SIG-M5 treated with dmso at 0.1 percent for 504 hours (cell line): Measurements from ENCODE around the gene CELF2.

Experiments used
- DNase-seq: peaks from one replicate; lab custom pipeline; 2025; ENCODE audit not compliant: unreplicated experiment; lab: John Stamatoyannopoulos, UW

The CELF2 gene

DNA sequence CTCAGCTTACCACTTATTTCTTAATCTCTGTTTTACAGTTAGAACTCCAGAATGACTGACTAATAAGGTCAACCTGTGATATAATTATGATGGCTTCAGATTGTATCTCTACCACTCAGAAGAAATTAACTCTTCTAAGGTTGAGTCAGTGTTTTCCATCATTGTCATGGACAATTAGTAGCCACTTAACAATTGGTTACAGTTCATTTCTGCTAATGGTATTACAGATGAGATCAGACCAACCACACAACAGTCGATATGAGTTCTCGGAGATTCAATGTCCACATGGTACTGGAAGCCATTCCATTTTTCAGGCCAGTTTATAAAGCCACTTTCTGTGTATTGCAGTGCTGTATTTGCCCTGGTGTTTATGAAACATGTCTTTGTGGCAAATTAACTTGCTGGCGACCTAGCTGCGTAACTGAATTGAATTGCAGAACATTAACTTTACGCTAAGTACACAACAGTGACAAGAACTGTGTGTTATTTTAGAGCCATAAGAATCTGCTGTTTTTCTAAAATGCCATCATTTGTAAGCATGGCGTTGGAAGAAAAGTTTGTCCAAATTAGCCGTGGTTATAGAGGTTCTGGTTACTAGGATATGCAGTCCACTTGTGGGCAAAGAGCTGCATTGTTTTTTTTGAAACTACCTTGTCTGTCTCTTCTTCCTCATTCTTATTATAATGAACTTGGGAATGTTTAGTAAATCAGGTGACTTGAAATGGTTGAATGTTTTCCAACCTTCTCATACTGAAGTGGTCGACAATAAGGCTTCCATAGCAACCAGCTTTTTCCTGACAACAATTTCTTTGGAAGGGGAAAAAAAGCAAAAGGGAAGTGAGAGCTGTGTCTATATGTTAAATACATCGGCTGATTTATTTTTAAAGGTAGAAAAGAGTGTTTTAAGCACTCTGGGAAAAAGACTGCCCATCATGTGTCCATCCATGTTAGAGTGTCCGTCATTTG, 76.4 kb downstream of the CELF2 start:
- DNase-seq = no peak

DNA sequence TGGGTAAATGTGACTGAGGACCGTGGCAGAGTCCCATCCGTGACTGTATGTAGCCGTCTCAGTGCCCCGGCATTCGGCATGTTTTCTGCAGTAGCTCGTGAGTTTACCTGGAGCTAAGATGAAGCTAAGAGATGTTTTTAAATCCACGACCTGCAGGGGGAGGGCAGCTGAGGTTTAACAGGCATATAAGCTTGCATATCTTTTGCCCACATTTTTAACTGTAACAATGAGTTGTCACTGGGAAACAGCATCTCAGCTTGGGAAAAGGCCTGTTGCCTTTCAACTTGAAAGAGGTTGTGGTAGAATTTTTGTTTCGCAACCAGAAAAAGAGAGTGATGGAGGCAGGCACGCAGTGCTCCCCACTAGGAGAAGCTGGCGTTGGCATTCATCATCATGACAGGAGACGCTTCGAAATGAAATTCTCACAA, 77.7 kb downstream of the CELF2 start:
- no peak for DNase-seq

DNA sequence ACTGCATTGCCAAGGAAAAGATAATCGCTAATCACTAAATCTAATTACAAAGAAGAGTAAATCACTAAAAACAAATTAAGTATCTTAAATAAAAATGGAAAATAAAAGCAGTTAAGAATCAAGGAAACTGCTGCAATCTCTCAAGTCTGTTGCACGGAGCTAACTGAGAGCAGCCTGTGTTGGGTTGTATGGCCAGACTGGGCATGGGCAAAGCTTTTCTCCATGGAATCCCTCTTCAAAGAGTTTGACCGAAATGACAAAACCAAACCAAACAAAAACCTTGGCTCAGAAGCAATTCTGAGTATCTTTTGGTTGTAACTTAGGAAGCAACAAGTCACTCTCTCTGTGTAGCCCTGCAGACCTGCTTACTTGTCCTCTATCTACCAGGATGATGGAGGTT, 78.8 kb downstream of the CELF2 start:
- no peak for DNase-seq

DNA sequence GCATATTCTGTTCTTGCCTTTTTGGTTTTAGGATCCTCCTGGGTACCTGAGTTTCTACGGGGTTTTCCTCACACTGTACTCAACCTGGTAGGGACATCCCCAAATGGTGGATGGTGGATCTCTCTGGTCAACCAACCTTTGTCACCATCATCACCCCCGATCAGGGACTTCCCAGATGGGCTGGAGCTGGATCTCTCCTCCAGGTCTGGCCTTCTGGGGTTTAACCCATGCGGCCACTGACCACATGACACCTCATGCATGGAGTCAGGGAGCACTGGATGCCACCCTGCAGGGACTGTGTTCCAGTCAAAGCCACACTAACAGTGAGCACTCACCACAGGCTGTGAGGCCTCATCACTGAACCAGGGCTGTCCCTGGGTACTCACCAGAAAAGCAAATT, 80.0 kb downstream of the CELF2 start:
- no peak for DNase-seq

DNA sequence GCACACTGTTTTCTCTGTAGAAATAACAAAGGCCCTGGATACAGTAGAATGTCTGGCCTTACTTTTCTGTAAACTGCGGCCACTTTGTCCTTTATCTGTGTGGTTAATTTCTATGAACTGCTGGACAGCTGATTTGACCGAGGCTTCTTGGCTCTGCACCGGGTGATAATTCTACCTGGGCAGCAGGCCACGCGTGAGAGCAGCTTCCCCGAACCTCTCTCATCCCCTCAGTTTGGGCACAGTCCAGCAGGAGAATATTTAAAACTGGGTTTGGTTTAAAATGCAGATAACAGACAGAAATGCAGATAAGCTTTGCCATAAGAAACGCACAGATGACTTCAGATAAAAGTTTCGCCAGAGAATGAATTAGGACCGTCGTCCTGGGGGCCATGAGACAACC, 81.0 kb downstream of the CELF2 start:
- no peak for DNase-seq

DNA sequence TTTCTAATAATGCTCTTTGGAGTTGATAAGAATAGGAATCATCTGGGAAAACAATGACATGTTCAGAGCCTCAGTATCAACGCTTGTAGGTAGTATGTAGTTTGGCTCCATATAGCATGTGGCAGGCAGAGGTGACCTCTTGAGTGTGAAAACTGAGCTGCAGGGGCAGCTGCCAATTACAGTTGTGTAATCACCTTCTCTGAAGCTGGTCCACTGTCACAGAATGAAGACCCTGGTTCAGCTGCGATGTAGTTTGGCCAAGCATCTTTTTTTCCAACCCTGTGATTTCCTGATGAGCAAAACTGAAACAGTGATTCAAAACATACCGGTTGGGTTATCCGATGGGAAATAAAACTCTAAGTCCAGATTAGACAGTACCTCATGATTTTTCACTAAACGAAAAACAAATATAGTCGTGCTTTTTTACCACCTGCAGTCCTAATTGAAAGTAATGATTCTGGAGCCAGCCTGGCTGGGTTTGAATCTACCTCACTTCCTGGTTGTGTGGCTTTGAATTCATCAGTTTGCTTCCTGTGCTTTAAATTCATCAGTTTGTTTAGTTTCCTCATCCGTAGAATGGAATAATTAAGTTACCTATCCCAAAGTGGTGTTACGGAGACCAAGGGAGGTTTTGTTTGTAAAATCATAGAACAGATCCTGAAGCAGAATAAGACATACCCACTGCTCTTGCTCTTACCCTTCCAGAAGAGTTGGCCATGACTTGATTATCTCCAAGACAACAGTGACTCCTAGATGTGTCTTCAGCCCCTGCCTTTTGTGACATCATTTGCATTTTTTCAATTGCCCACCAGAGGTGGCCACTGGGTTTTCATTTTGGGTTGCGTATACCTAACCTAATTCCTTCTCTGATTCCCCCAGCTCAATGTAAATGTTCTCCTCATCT, 87.4 kb downstream of the CELF2 start:
- no peak for DNase-seq

DNA sequence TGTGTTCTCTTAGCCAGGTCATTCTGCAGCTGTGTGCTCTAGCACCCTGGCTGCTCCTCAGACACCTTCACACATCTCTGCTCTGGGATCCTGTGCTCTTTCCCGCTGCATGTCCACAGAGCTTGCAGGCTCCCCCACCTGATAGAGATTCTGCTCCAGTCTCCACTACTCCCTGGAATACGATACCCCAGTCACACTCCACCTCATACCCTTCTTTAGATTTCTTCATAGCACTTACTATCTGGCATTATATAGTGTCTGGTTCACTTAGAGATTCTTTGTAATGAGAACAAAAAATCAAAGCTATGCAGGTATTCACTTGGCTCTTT, 88.0 kb downstream of the CELF2 start:
- no peak for DNase-seq

DNA sequence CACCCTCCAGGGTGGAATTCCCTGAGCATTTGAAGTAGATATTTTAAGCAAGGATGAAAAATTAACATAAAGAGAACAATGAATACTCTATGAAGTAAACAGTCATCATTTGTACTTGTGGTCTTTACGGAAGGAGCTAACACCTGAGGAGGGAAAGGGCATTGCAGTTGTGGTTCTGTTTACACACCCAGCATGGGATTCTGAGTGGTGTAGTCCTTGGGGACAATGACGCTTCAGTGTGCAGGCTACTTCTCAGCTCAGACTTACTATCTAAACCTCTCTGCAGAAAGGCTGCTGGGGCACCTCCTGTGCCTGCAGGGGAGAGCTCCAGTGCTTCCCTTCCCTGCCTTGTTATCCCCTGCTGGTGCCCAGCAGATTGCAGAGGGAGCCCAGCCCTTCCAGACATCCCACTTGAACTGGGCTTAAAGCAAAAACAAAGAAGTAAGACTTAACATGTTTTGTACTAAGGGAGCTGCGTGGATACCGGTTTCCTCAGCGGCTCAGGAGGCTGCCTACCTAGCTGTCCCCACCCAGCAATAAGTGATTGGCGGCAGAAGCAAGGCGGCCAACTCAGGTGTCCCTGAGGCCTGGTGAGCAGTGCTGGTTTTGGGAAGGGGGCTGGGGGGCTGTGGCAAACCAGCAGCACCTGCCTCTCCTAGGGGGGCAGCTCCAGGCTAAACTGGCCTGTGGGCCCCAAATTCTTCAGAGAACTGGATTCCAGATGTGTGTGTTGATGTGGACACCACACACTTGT, 89.1 kb downstream of the CELF2 start:
- no peak for DNase-seq

DNA sequence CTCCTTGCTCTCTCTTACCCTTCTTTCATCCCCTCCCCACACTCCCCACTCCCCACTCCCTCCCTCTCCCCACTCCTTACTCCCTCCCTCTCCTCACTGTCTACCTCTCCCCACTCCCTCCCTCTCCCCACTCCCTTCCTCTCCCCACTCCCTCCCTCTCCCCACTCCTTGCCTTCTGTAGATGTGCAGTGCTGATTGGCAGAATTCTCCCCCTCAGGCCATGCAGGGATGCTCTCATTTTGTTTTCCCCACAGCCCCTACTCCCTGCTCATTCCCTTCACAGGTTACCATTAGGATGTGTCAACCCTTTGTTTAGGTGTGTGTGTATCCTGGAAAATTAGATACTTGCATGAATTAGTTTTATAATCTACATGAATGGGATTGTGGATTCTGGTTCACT, 90.3 kb downstream of the CELF2 start:
- DNase-seq = no peak

DNA sequence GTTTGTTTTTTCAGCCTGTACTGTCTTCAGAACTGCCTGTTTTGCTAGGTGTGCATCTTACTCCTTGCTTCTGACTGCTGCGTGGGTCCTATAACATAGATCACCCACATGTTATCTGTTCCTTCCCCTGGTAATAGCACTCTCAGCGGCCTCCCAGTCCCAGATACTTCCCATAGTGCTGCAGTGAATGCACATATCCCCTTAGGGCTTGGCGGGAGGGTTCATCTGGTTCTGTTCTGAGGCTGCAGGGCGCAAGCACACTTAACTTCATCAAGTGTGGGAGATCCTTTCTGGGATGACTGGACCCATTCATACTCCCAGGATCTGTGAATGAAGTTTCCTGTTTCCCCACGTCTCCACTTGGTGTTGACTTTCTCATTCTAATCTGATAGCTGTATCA, 90.7 kb downstream of the CELF2 start:
- no peak for DNase-seq

DNA sequence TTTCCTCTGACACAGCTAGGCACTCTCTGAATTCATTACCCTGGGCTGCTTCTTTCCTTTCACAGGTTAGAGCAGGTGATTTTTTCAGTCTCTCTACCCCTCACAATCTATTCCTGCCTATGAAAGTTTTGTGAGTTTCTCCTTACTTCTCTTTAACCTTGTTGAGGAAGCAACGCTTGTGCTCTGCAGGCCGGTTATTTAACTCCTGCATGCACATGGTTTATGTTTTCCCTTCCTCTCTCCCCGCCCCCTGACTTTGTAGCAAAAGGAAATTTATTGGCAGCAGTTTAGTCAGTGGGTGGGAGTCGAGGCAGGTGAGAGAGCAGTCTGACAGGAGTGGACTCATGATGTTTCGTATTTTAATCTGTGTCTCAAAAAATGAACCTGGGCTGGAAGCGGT, 91.9 kb downstream of the CELF2 start:
- DNase-seq = no peak

DNA sequence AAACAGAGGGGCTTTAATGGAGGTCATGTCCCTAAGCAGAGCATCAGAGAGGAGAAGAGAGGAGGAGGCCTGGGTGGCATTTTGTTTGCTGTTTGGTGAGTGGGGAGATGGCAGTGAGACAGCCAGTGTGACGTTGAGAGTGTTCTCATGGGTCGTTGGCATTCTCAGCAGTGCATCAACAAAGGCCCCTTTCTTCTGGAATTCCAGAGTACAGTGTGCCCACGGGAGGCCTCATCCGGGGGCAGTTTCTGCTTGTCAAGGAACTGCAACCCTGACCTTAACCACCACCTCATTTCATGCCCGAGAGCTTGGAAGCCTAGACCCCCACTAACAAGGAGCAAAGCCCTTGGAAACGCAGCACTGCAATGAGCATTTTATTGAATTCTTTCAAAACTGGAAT, 92.9 kb downstream of the CELF2 start:
- DNase-seq = no peak

DNA sequence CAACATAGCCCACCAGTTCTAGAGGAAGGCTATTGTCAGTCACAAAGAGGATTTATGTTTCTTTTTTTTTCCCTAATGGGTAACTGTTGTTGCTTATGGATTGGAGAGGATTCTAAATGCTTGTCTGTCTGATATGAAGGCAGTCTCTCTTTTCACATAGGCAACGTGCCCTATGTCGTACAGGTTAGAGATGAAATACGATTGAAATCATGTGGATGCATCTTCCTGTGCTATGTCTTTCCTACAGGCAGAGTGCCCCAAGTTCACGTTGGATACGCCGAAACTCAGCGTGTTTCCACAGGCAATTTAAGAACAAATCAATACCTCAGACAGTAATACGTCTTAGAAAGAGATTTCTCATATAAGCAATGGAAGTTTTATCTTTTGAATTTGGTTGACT, 93.8 kb downstream of the CELF2 start:
- DNase-seq = no peak

DNA sequence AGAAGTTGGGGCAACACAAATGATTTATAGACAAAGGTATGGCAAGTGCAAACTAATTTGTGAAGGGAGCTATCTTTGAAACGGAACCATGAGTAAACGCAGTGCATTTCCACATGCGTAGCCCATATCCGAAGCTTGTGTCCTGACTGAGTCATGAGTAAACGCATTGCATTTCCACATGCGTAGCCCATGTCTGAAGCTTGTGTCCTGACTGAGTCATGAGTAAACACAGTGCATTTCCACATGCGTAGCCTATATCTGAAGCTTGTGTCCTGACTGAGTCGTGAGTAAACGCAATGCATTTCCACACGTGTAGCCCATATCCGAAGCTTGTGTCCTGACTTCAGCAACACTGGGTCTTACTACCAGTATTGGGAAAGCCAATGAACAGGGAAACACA, 95.0 kb downstream of the CELF2 start:
- DNase-seq = no peak

DNA sequence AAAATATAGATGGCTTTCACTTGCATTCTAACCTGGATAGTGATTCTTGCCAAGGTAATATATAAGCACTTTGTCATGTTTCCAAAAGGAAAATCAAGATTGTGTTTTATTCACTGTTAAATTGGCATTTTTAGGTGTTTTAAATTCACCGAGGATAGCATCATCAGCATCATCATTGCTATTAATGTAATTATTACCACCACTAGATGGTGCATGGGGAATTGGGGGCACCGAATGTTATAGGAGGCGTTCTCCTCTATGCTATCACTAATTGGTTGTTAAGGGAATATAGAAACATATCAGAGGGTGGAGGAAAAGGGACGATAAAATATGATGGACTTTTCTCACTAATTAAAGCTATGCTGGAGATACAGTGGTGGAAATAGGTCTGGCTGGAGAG, 95.5 kb downstream of the CELF2 start:
- DNase-seq = peak; percentile 21

DNA sequence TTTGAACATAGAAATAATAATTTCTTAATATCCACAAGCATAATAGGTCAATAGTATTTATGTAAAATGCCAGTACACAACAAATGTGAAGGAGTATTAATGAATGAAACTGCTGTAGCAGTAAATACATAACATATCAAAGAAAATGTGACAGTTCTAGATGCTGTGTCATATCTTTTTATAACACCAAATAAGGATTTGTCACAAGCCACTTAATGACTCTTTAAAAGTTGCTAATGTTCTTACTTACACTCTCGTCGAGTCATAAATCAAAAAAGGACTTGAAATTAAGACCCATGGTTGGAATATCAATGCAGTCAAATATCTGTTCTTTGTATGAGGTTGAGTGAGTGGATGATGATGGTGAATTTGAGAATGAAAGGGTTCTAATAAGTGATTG, 96.6 kb downstream of the CELF2 start:
- no peak for DNase-seq

DNA sequence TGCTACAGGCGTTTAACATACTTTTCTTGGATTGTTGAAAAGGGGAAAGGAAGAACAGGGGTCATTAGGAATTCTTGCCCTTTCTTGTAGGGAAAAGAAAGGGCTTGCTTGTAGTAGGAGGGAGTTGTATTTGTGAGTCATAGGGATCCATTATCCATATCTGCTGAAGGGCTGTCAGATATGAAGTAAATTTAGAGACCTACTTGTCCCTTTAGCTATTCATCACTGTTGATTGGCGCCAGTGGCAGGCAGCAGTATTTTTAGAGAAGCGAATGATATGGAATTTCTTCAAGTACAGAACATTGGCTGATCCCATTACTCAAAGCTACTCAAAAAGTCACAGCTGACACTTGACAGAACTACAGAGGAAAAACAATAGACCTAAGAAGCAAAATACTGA, 97.7 kb downstream of the CELF2 start:
- no peak for DNase-seq

DNA sequence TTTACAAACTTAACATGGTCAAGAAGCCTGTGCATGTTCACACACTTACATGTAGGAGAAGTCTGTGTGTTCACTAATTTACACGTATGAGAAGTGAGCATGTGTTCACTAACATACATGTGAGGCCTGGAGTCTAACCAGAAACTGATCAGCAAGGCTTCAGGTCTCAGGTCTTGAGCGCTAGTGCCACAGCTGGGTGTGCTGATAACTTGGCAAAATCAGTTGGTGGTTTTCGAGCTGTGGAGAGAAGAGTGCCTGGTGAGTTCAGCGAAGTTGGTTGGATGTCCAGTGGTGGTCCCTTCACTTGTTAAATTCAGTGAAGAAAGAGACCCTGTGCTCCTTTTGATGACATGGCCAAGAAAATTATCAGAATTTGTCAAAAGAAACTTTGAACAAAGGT, 98.7 kb downstream of the CELF2 start:
- no peak for DNase-seq

DNA sequence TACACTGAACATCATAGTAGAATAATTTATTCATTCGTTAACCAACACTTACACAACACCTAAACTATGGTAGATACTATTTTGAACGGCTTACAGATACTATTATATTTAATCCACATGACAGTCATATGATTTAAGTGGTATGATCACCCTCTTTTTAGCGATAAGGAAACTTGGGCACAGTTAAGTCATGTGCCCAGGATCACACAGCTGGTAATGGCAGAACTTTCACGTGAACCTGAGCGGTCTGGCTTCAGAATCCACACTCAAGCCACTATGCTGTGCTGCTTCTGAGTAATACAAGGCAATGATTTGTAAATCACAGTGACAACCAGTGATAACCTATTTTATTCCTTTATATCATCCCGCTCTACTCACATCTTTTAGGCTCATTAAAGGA, 99.1 kb downstream of the CELF2 start:
- DNase-seq = no peak

DNA sequence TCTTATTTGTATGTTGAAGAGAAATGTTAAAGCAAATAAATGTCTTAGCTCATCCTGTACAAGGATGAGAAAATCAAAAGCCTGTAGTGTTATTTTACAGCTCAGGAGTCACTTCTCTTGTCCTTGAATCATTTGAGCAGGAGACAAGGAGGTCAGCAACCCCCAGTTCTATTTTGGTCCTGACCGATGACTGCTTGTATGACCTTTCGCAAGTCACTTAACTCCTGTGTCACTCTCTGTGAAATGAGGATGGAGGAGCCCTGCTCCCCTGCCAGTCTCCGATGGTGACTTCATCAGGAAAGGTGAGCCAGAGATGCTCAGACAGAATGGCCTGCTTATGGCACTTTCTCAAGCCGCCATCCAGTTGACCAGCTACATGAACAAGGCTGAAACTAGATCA, 101.0 kb downstream of the CELF2 start:
- DNase-seq = no peak

DNA sequence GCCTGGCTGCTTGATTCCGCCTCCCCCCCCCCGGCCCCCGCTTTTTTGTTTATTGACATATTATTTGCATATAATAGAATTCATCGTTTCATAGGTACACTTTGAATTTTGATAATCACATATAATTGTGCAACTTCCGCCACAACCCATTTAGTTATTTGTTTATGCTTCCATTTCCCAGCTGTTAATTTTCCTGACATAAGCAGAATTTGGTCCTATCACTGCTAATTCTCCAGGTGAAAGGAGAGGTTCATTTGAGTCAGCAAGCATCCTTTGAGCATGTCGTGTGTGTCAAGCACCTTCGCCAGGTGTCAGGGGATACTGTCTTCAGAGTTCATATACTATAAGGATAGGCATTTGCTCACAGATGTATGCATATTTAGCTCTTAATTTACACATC, 102.2 kb downstream of the CELF2 start:
- no peak for DNase-seq
